ENCODE data around the gene PSMA6. TPM values are rescaled to one million over a fixed set of nuclear protein-coding genes. Genes with fewer than 3 reads are reported as not detected.

The PSMA6 gene
- total RNA-seq, 1 experiment from 2014 or later: 210 TPM

DNA sequence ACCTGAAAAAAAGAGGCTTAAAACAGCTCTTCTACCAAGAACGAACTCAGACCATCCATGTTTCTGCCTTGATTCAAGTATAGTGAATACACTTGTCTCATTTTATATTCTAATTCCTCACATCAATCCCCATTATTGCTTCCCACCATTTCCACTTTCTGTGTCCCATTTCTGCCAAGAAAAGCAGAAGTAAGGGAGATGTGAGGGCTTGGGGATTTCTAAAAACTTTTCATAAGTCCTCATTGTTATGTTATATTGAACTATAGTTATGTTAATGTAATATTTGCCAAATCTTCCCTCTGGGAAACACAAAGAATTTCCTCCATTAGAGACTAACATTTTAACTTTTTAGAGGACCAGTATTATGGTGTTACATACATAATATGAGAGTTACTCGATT, 48.2 kb upstream of the PSMA6 start (continued):
- TF ChIP-seq, protein P1, sequence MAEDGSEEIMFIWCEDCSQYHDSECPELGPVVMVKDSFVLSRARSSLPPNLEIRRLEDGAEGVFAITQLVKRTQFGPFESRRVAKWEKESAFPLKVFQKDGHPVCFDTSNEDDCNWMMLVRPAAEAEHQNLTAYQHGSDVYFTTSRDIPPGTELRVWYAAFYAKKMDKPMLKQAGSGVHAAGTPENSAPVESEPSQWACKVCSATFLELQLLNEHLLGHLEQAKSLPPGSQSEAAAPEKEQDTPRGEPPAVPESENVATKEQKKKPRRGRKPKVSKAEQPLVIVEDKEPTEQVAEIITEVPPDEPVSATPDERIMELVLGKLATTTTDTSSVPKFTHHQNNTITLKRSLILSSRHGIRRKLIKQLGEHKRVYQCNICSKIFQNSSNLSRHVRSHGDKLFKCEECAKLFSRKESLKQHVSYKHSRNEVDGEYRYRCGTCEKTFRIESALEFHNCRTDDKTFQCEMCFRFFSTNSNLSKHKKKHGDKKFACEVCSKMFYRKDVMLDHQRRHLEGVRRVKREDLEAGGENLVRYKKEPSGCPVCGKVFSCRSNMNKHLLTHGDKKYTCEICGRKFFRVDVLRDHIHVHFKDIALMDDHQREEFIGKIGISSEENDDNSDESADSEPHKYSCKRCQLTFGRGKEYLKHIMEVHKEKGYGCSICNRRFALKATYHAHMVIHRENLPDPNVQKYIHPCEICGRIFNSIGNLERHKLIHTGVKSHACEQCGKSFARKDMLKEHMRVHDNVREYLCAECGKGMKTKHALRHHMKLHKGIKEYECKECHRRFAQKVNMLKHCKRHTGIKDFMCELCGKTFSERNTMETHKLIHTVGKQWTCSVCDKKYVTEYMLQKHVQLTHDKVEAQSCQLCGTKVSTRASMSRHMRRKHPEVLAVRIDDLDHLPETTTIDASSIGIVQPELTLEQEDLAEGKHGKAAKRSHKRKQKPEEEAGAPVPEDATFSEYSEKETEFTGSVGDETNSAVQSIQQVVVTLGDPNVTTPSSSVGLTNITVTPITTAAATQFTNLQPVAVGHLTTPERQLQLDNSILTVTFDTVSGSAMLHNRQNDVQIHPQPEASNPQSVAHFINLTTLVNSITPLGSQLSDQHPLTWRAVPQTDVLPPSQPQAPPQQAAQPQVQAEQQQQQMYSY (CRISPR knock-in tag; IDR thresholded peaks at IDR 0.05): no peak
- no peak for TF ChIP-seq GTF2I (CRISPR knock-in tag; conservative IDR thresholded peaks at IDR 0.05)

- H3K9me3 Mint-ChIP-seq: no peaks in the 10 kb centered on the region
These were observed 47.6 kb upstream of the PSMA6 start for GRCh38 chr14:35244542-35244941.

More at GRCh38 chr14:35244542-35244941, 47.6 kb upstream of the PSMA6 start:
- ATAC-seq (no peak), DNase-seq (ENCODE audit: low spot score) (no peak)
- peaks cover 2% of the 10 kb centered on the region for H3K4me1 Mint-ChIP-seq
- H3K27ac Mint-ChIP-seq: no peak overlapping the region
- CTCF ChIA-PET: no interaction called here
- H3K4me3 Mint-ChIP-seq: no peak overlapping the region
- TF ChIP-seq ZNF671 (CRISPR knock-in tag; IDR thresholded peaks at IDR 0.05) (no peak), SP1 (CRISPR knock-in tag; conservative IDR thresholded peaks at IDR 0.05) (no peak), NR2C2 (CRISPR knock-in tag; IDR thresholded peaks at IDR 0.05) (no peak), NFATC4 (CRISPR knock-in tag; IDR thresholded peaks at IDR 0.05) (no peak), ATF1 (CRISPR knock-in tag; IDR thresholded peaks at IDR 0.05) (no peak), ZSCAN18 (CRISPR knock-in tag; IDR thresholded peaks at IDR 0.05) (no peak), ZBTB43 (CRISPR knock-in tag; IDR thresholded peaks at IDR 0.05) (no peak), ZNF263 (CRISPR knock-in tag; IDR thresholded peaks at IDR 0.05; ENCODE audit: low read depth) (no peak), SMAD4 (CRISPR knock-in tag; IDR thresholded peaks at IDR 0.05) (no peak), ZBTB21 (CRISPR knock-in tag; IDR thresholded peaks at IDR 0.05; ENCODE audit: borderline replicate concordance) (no peak), CTCF (IDR thresholded peaks at IDR 0.05) (no peak), NR1H2 (CRISPR knock-in tag; IDR thresholded peaks at IDR 0.05) (no peak)
- TF ChIP-seq, protein P2, sequence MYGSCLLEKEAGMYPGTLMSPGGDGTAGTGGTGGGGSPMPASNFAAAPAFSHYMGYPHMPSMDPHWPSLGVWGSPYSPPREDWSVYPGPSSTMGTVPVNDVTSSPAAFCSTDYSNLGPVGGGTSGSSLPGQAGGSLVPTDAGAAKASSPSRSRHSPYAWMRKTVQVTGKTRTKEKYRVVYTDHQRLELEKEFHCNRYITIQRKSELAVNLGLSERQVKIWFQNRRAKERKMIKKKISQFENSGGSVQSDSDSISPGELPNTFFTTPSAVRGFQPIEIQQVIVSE (CRISPR knock-in tag; IDR thresholded peaks at IDR 0.05; ENCODE audit: borderline replicate concordance): no peak
- TF ChIP-seq, protein P3, sequence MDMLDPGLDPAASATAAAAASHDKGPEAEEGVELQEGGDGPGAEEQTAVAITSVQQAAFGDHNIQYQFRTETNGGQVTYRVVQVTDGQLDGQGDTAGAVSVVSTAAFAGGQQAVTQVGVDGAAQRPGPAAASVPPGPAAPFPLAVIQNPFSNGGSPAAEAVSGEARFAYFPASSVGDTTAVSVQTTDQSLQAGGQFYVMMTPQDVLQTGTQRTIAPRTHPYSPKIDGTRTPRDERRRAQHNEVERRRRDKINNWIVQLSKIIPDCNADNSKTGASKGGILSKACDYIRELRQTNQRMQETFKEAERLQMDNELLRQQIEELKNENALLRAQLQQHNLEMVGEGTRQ (CRISPR knock-in tag; IDR thresholded peaks at IDR 0.05): no peak
- POLR2A ChIA-PET: no interaction called here
- no peaks in the 10 kb centered on the region for H3K27me3 Mint-ChIP-seq (ENCODE audit: low read depth)
- no peaks in the 10 kb centered on the region for H3K36me3 Mint-ChIP-seq
